ENCODE results near the gene HSPA6. TPM values are rescaled to one million over a fixed set of nuclear protein-coding genes. Genes with fewer than 3 reads are reported as not detected.
"Not testable (repeated sequence)": the region's sequence is repeated elsewhere in the genome, so short reads cannot be mapped to it uniquely, and the experiment has no call there.

HSPA6 gene
- polyA plus RNA-seq, 1 donor (not counting 4 experiments of a cell fraction or from before 2014, with no cell fraction given), result 0.26 TPM

GRCh38 chr1:161511018-161511755 lies 13.2 kb upstream of the HSPA6 start:
- TF ChIP-seq EZH2 (IDR thresholded peaks at IDR 0.05; ENCODE audit: low read length), result no peak
- TF ChIP-seq CTCF (optimal IDR thresholded peaks at IDR 0.05 in 1 of 3, IDR thresholded peaks at IDR 0.05 in 1 of 3, conservative IDR thresholded peaks at IDR 0.05 in 1 of 3; ENCODE audit: extremely low read depth in 1 of 3, insufficient read depth in 2 of 3, low read length in 3 of 3), result no peak
- no peaks in the 10 kb centered on the region for H3K79me2 ChIP-seq (ENCODE audit: control insufficient read depth, insufficient read depth, low read length)

GRCh38 chr1:161511756-161512060 lies 12.6 kb upstream of the HSPA6 start:
- no peak for DNase-seq (ENCODE audit: low read depth, low spot score)

More at GRCh38 chr1:161511018-161511755, 13.2 kb upstream of the HSPA6 start:
- Histone ChIP-seq H3K4me1 (ENCODE audit: control insufficient read depth, extremely low read depth, insufficient read depth, low read length) (no peaks in the 10 kb centered on the region), H2AFZ (ENCODE audit: control insufficient read depth, low read length) (no peak overlapping the region), H3K27me3 (ENCODE audit: control insufficient read depth, extremely low read depth, insufficient read depth, low read length) (no peaks in the 10 kb centered on the region), H3K9me1 (ENCODE audit: control insufficient read depth, extremely low read depth, insufficient read depth, low read length) (no peaks in the 10 kb centered on the region), H3K9me3 (ENCODE audit: control insufficient read depth, low read depth, low read length) (no peaks in the 10 kb centered on the region), H4K20me1 (ENCODE audit: control insufficient read depth, extremely low read depth, insufficient read depth, low read length) (no peaks in the 10 kb centered on the region), H3K9ac (ENCODE audit: control insufficient read depth, extremely low read depth, insufficient read depth, low read length) (no peak overlapping the region), H3K27ac (ENCODE audit: control insufficient read depth, insufficient read depth, low read length) (no peak overlapping the region), H3K36me3 (ENCODE audit: control insufficient read depth in 2 of 2, extremely low read depth in 1 of 2, insufficient read depth in 2 of 2, low read length in 2 of 2) (no peaks in the 10 kb centered on the region), H3K4me3 (ENCODE audit: control insufficient read depth in 2 of 3, extremely low read depth in 1 of 3, insufficient read depth in 2 of 3, low read depth in 1 of 3, low read length in 3 of 3) (no peak overlapping the region), H3K4me2 (ENCODE audit: control insufficient read depth, extremely low read depth, insufficient read depth, low read depth, low read length) (no peak overlapping the region)
- no peak for FAIRE-seq
- dilution Hi-C loops (cut with MboI; ENCODE audit: extremely low pct_ligation_motif_present, low sequenced_read_pairs), result no loop called here
- no peak for DNase-seq (ENCODE audit: low read depth, low spot score)

DNA sequence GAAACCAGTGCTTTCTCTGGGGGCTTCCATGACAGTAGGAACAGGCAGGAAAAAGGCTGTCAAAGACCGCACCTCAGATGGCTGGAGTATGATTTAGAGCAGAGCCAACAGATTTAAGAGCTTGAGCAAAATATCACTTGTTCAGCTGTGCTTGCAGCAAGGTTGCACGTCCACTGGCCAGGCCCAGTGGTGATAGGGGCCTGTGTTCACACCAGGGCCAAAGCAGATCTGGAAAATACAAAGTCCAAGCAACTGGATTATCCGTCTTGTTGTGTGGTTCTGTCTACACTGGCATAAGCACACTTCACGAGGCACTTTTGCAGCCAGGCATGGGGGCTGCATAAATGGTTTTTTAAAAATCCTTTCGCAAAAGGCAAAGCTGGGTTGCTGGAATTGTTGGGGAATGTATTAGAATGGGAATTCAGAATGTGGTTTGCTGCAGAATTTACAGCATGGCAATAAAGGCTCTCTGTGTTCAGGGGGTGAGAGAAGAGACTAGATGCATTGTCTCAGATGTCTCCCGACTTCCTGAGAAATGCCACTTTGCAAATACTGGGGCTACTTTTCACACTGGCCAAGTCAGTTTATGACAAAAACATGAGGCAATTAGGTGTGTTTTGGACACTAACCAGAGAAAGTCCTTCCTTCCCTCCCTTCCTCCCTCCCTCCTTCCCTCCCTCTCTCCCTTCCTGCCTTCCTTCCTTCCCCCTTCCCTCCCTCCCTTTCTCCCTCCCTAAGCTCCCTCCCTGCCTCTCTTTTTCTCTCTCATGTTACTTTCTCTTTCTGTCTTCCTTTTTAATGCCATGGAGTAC lies 11.5 kb upstream of the HSPA6 start:
- H3K27me3 ChIP-seq (ENCODE audit: control insufficient read depth, extremely low read depth, insufficient read depth, low read length); DNase-seq (ENCODE audit: low read depth, low spot score); H3K79me2 ChIP-seq (ENCODE audit: control insufficient read depth, insufficient read depth, low read length); H3K4me1 ChIP-seq (ENCODE audit: control insufficient read depth, extremely low read depth, insufficient read depth, low read length); H3K4me3 ChIP-seq (ENCODE audit: control insufficient read depth in 2 of 3, extremely low read depth in 1 of 3, insufficient read depth in 2 of 3, low read depth in 1 of 3, low read length in 3 of 3); H3K9me3 ChIP-seq (ENCODE audit: control insufficient read depth, low read depth, low read length); H3K9ac ChIP-seq (ENCODE audit: control insufficient read depth, extremely low read depth, insufficient read depth, low read length); H3K36me3 ChIP-seq (ENCODE audit: control insufficient read depth in 2 of 2, extremely low read depth in 1 of 2, insufficient read depth in 2 of 2, low read length in 2 of 2); H3K4me2 ChIP-seq (ENCODE audit: control insufficient read depth, extremely low read depth, insufficient read depth, low read depth, low read length); H2AFZ ChIP-seq (ENCODE audit: control insufficient read depth, low read length); FAIRE-seq; H3K9me1 ChIP-seq (ENCODE audit: control insufficient read depth, extremely low read depth, insufficient read depth, low read length); dilution Hi-C loops (cut with MboI; ENCODE audit: extremely low pct_ligation_motif_present, low sequenced_read_pairs); H4K20me1 ChIP-seq (ENCODE audit: control insufficient read depth, extremely low read depth, insufficient read depth, low read length); H3K27ac ChIP-seq (ENCODE audit: control insufficient read depth, insufficient read depth, low read length): not testable (repeated sequence)

More at GRCh38 chr1:161511756-161512060, 12.6 kb upstream of the HSPA6 start:
- Histone ChIP-seq H4K20me1 (ENCODE audit: control insufficient read depth, extremely low read depth, insufficient read depth, low read length) (no peaks in the 10 kb centered on the region), H3K27ac (ENCODE audit: control insufficient read depth, insufficient read depth, low read length) (no peak overlapping the region), H3K36me3 (ENCODE audit: control insufficient read depth in 2 of 2, extremely low read depth in 1 of 2, insufficient read depth in 2 of 2, low read length in 2 of 2) (no peaks in the 10 kb centered on the region), H2AFZ (ENCODE audit: control insufficient read depth, low read length) (no peak overlapping the region), H3K4me2 (ENCODE audit: control insufficient read depth, extremely low read depth, insufficient read depth, low read depth, low read length) (no peak overlapping the region), H3K9ac (ENCODE audit: control insufficient read depth, extremely low read depth, insufficient read depth, low read length) (no peak overlapping the region), H3K9me3 (ENCODE audit: control insufficient read depth, low read depth, low read length) (no peaks in the 10 kb centered on the region), H3K79me2 (ENCODE audit: control insufficient read depth, insufficient read depth, low read length) (no peaks in the 10 kb centered on the region), H3K9me1 (ENCODE audit: control insufficient read depth, extremely low read depth, insufficient read depth, low read length) (no peaks in the 10 kb centered on the region), H3K27me3 (ENCODE audit: control insufficient read depth, extremely low read depth, insufficient read depth, low read length) (no peaks in the 10 kb centered on the region), H3K4me1 (ENCODE audit: control insufficient read depth, extremely low read depth, insufficient read depth, low read length) (no peaks in the 10 kb centered on the region), H3K4me3 (ENCODE audit: control insufficient read depth in 2 of 3, extremely low read depth in 1 of 3, insufficient read depth in 2 of 3, low read depth in 1 of 3, low read length in 3 of 3) (no peak overlapping the region)
- TF ChIP-seq CTCF (optimal IDR thresholded peaks at IDR 0.05 in 1 of 3, IDR thresholded peaks at IDR 0.05 in 1 of 3, conservative IDR thresholded peaks at IDR 0.05 in 1 of 3; ENCODE audit: extremely low read depth in 1 of 3, insufficient read depth in 2 of 3, low read length in 3 of 3), result no peak
- no peak for TF ChIP-seq EZH2 (IDR thresholded peaks at IDR 0.05; ENCODE audit: low read length)
- no peak for FAIRE-seq
- dilution Hi-C loops (cut with MboI; ENCODE audit: extremely low pct_ligation_motif_present, low sequenced_read_pairs), result no loop called here
